Measurements from ENCODE around the gene TRAPPC12.

The TRAPPC12 gene

GRCh38 chr2:3487432-3487831, 107.9 kb downstream of the TRAPPC12 start:
- no peak for TF ChIP-seq CTCF (conservative IDR thresholded peaks at IDR 0.05; ENCODE audit: control insufficient read depth, insufficient read depth, low read depth, low read length)
- peak; percentile 35 for DNase-seq (ENCODE audit: low read depth)
- H3K4me3 ChIP-seq (ENCODE audit: control insufficient read depth, low read depth, low read length) = no peak overlapping the region

GRCh38 chr2:3488061-3488531, 108.6 kb downstream of the TRAPPC12 start:
- DNase-seq (ENCODE audit: low read depth) = no peak
- TF ChIP-seq CTCF (conservative IDR thresholded peaks at IDR 0.05; ENCODE audit: control insufficient read depth, insufficient read depth, low read depth, low read length) = no peak
- H3K4me3 ChIP-seq (ENCODE audit: control insufficient read depth, low read depth, low read length) = no peak overlapping the region

DNA sequence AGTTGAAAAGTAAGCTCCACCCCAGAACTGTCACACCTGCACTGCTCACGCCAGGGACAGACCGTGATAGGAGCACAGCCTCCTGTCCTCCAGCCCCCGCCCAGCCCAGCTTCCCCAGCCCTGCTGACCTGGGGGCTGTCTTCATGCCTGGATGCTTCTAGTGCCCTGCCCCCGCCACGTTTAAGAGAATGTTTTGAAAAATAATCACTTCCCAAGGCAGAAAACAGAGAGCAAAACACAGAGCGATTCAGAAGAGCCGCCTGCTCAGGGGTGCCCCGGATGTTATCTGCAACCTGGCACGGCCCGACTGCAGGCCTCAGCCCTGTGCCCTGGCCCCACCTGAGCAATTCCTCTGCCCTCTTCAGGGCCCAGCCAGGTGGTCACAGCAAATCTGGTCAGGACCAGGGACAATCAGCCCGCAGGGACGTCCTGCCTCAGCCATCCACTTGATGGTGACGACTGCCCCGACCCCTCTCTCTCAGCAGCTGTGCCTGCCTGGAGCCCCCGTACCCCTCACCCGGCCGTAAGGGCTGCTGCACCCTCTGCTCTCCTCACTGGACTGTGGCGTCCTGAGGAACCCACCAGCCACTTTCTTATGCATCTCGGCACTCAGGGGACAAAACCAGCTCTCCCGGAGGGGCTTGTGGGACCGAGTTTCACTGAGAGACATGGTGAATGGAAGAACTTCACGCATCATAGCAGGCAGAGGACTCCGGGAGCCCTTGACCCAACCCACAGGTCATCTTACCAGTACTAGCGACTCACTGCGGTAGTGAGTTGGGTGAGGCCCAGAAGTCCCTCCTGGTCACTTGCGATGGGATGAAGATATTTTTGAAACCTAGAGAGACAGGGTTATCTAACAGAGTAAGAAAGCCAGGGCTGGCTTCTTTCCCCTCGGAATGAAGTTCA, 109.6 kb downstream of the TRAPPC12 start:
- H3K4me3 ChIP-seq (ENCODE audit: control insufficient read depth, low read depth, low read length) = no peak overlapping the region
- TF ChIP-seq CTCF (conservative IDR thresholded peaks at IDR 0.05; ENCODE audit: control insufficient read depth, insufficient read depth, low read depth, low read length) = no peak
- no peak for DNase-seq (ENCODE audit: low read depth)

DNA sequence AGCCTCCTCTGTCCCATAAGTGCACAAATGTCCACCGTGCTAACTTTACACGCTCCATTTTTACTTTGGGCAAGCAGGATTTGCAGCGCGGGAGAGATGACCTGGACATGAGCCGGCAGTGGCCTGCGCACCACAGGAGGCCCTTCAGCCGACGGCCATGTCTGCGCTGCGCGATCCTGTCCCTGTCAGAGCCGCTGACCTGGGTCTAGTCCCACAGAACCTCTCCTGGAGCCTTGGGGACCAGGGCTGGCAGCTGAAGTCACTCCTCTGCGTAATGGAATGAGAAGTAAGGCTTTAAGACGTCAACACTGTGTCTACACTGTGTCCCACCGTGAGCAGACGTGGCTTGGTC, 110.2 kb downstream of the TRAPPC12 start:
- DNase-seq (ENCODE audit: low read depth) = no peak
- TF ChIP-seq CTCF (conservative IDR thresholded peaks at IDR 0.05; ENCODE audit: control insufficient read depth, insufficient read depth, low read depth, low read length) = no peak
- H3K4me3 ChIP-seq (ENCODE audit: control insufficient read depth, low read depth, low read length) = no peak overlapping the region

DNA sequence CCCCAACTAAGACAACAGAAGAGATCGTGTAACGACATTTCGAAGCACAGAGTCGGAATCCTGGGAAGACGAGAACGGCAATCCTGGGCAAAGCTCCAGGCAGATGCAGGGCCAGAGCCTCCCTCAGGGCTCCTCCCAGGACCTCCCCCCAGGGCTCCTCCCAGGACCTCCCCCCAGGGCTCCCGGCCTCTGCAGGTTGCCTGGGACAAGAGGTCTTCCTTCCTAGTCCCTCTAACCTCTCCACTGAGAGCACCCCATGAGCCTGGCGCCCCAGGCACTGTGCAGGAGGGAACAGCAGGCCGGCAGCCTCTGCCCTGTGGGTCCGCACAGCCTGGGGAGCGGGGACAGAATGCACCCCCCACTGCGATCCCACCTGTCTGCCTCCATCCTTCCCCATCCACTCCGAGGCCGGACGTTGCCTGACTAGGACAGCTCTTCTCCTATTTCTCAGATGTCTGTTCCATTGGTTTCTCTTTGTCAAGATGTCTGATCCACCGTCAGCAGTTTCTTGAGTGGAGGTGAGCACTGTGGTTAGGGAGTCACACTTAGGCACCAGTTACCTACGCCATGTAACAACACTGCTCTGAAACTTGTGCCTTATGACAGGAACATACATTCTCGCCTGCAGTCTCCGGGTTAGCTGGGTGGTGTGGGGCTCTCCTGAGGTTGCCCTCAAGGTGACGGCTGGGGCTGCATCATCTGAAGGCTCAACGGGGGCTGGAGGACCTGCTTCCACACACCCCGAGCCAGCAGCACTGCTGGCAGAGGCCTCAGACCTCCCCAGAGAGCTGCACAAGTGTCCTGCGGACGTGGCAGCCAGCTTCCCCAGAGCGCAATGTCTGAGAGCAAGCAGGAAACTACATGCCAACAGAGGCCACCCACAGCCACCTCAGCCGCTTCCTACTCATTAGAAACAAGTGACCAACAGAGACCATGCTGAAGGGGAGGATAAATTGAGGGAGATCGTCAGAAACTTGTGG, 111.0 kb downstream of the TRAPPC12 start:
- DNase-seq (ENCODE audit: low read depth) = no peak
- H3K4me3 ChIP-seq (ENCODE audit: control insufficient read depth, low read depth, low read length) = no peak overlapping the region
- no peak for TF ChIP-seq CTCF (conservative IDR thresholded peaks at IDR 0.05; ENCODE audit: control insufficient read depth, insufficient read depth, low read depth, low read length)

- no peak overlapping the region for H3K4me3 ChIP-seq (ENCODE audit: control insufficient read depth, low read depth, low read length)
- TF ChIP-seq CTCF (conservative IDR thresholded peaks at IDR 0.05; ENCODE audit: control insufficient read depth, insufficient read depth, low read depth, low read length) = no peak
- no peak for DNase-seq (ENCODE audit: low read depth)
These were observed 111.8 kb downstream of the TRAPPC12 start for GRCh38 chr2:3491306-3491705.

All from fibroblast of mammary gland (primary cell).